IPS-18c (cell line): Measurements from ENCODE around the gene PRG2.
"Not testable (repeated sequence)": the region's sequence is repeated elsewhere in the genome, so short reads cannot be mapped to it uniquely, and the experiment has no call there.

Experiments used
- H3K4me3 ChIP-seq: 2 replicates; pipeline ENCODE4 v1.7.0; 2013; ENCODE audit warnings: low read depth, mild to moderate bottlenecking, low read length, moderate library complexity; ENCODE audit not compliant: insufficient read depth
- H3K9me3 ChIP-seq: one replicate; pipeline ENCODE4 v1.6.1; 2013; ENCODE audit warnings: mild to moderate bottlenecking, low read length, moderate library complexity; ENCODE audit not compliant: control insufficient read depth, insufficient read depth

The PRG2 gene

DNA sequence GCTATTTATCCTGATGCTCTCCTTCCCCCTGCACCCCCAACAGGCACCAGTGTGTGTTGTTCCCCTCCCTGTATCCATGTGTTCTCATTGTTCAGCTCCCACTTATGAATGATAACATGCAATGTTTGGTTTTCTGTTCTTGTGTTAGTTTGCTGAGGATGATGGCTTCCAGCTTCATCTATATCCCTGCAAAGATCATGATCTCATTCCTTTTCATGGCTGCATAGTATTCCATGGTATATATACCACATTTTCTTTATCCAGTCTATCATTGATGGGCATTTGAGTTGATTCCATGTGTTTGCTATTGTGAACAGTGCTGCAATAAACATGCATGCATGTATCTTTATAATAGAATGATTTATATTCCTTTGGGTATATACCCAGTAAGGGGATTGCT is 29.0 kb downstream of the PRG2 start:
- H3K4me3 ChIP-seq, H3K9me3 ChIP-seq: not testable (repeated sequence)

DNA sequence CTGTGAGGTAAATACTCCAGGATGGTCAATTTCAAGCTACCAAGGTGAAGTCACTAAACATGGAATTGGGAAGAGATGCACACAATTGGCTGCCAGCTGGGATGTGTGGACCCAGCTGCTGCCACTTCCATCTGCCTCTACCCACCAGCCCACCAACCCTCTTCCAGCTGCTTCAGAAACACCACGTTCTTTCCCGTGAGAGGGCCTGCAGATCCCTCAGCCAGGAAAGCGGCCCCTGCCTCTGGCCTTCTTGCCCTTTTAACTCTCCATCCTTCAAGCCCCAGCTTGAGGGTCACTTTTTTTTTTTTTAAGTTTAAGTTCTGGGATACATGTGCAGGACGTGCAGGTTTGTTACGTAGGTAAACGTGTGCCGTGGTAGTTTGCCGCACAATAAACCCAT is 29.5 kb downstream of the PRG2 start:
- Histone ChIP-seq H3K4me3 (no peak overlapping the region), H3K9me3 (no peaks in the 10 kb centered on the region)

DNA sequence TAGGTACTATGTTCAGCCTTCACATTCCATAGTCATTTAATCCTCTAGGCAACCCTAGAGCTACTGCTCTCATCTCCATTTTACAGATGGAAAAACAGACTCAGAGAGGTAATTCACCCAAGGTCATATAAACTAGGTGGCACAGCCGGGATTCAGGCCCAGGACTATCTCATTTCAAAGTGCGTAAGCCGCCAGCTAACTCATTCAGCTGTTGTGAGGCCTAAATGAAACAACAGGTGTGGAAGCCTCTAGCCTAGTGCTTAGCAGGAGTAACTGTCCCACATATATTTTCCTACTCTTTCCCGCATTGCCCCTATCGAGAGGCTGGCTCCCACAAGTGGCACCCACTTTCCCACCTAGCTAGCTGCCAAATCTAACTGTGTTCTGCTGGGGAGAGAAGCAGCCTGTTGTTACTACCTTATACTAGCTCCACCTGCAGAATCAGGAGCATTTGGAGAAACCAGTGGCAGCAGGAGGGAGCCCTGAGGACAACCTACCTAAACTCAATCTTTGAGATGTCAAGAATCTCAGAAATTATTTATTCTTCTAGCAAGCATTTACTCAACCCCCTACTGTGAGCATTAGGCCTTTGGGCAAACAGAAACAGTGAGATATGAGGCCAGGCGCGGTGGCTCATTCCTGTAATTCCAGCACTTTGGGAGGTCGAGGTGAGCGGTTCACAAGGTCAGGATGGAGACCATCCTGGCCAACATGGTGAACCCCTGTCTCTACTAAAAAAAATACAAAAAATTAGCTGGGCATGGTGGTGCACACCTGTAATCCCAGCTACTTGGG is 30.4 kb downstream of the PRG2 start:
- Histone ChIP-seq H3K9me3 (no peaks in the 10 kb centered on the region), H3K4me3 (no peak overlapping the region)

DNA sequence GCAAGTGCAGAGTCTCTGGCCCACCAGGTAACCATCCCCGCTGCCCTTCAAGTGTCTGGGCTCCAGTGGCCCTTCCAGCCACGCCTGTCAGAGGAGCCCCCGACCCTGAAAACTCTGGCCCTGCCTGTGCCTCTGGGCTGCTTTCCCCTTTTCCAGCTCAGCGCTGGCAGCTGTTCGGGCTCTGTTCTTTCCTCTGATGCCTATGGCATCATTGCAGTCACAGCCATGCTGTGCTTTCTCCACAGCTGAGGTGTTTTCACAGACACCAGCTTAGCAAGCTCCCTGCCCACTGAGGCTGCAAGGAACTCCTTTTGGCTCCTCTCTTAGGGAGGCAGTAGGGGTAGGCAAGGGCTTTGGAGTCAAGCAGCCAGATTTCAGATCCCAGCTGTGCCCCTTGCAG is 31.1 kb downstream of the PRG2 start:
- no peak overlapping the region for H3K4me3 ChIP-seq
- H3K9me3 ChIP-seq = no peaks in the 10 kb centered on the region

DNA sequence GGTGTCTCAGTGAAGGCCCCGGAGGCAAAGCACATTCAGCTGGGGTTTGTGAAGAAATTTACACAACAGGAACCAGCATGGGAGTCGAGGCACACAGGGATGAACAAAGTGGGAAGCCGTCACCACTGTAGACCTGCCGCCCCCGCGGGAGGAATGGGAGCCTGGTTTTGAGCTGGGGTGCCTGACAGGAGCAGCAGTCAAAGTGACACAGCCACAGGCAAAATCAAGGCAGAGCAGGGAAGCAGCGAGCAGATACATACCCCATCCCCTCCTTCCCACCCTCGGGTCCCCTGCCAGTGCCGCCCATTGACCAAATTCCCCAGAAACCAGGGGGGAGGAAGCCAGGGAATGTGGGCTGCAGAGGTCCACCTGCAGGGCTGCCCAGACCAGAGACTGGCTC is 31.5 kb downstream of the PRG2 start:
- no peaks in the 10 kb centered on the region for H3K9me3 ChIP-seq
- no peak overlapping the region for H3K4me3 ChIP-seq

DNA sequence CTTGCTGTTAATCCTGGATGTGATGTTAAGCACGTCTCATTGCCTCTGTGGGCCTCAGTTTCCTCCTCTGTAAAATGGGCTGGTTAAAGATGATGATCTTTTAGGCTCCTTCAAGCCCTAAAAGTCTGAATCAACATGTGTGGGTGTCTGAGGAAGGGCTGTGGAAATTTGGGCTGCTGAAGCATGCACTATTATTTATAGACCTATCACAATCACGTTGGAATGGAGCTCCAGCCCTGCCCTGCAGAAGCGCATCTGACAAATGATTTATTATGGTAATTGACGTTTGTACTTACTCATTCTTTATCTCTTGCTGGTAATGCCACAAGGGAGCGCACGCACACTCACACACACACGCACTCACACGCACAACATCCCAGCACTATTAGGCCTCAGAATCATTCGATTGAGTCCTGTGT is 31.9 kb downstream of the PRG2 start:
- H3K9me3 ChIP-seq = no peaks in the 10 kb centered on the region
- no peak overlapping the region for H3K4me3 ChIP-seq

DNA sequence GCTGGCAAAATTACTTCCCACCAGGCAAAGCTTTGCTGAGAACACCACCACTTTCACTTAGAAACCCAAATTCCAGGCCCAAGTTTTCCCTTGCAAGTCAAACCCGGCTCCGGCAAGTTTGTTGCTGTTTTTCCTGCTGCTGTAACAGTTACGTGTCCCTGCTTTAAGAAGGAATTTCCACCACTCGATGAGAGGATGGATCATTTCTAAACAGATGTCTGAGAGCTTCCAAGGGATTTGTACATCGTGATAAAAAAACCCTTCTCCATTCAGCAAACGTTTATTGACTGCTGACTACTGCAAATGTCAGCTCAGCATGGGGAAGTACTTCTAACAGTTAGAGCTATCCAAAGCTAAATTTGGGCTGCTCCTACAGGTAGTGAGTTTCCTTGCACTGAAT is 32.6 kb downstream of the PRG2 start:
- no peak overlapping the region for H3K4me3 ChIP-seq
- no peaks in the 10 kb centered on the region for H3K9me3 ChIP-seq

DNA sequence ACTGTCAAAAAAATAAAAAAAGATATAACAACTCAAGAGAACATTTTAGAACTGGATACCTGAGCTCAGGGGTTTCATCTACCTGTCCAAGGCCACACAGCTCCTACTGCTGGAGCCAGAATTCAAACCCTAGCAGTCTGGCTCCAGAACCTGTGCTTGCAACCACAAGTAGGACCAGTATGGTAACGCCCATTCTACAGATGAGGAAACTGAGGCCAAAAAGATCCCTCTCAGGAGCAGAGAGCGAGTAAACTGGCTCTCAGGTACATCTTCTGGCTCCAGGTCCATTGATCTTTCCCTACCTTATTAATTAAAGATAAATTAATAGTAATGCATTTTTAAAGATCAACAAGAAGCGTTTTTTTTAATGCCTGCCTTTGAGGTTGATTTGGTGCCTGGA is 33.1 kb downstream of the PRG2 start:
- no peak overlapping the region for H3K4me3 ChIP-seq
- H3K9me3 ChIP-seq = no peaks in the 10 kb centered on the region

DNA sequence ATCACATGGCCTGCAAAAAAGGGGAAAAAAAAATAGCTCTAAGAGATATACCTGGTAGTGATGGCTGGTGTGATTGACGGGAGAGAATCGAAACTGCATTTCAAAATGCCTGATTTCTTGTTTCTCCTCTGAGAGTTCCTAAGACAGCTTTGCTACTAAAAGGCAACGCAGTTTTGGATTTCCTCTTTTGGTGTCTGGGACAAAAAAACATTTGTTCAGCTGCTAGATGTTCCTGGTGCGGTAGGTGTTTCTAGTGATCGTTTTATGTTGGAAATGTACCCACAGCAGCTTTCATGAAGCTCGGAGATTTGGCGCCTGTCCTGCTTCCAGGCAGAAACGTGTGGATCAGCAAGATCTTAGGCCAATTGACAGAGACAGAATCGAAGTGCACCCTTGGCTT is 34.2 kb downstream of the PRG2 start:
- no peaks in the 10 kb centered on the region for H3K9me3 ChIP-seq
- H3K4me3 ChIP-seq = no peak overlapping the region

DNA sequence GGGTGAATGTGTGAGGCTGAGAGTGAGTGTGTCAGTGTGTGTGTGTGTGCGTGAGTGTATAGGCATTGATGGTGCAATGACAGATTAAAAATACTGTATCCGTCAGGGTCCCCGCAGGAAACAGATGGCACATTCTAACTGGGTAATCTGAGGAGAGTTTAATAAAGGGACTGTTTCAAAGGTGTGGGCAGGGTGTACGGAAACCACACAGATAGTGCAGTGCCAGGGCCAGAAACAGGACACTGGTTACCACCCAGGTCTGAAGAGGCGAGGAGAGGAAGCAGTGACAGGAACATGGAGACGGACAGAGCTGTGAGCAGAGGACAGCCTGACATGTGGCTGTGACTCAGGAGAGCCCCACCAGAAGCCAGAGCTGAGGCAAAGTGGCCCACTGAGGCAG is 35.8 kb downstream of the PRG2 start:
- no peaks in the 10 kb centered on the region for H3K9me3 ChIP-seq
- H3K4me3 ChIP-seq = no peak overlapping the region

DNA sequence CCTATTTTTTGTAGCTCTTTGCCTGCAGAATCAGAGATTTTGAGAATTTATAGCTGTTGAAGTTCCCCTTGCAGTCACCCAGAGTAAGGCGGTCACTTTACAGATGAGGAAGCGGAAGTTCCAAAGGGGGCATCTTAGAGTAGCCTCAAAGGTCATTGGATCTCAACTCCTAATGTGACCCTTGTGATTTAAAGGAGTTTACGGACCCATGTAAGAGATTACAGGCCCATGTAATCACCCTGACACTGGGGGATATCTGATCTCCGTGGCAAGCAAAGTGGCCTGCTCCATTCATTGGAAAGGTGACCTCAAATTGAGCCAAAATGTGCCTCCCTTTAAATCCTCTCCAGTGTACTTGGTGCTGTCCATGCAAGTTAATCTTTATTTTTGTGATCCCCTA is 36.6 kb downstream of the PRG2 start:
- H3K9me3 ChIP-seq = no peaks in the 10 kb centered on the region
- no peak overlapping the region for H3K4me3 ChIP-seq

DNA sequence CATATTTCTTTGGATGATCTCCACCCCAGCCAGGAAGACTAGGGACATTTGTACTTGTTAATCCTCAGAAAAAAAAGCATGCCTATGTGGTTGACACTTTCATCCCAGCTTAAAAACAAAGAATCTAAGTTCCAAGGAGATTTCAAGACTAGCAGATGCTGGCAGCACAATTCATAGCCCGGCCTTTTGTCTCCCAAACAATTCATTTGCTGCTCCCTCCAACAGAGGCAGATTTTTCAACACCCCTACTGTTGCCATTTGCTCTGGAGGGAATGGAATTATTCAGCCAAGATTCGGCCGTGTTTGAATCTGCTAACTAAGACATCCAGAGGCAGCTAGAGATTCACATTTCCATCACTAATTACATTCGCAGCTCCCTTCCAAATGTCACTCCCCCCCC is 37.0 kb downstream of the PRG2 start:
- Histone ChIP-seq H3K4me3 (no peak overlapping the region), H3K9me3 (no peaks in the 10 kb centered on the region)

DNA sequence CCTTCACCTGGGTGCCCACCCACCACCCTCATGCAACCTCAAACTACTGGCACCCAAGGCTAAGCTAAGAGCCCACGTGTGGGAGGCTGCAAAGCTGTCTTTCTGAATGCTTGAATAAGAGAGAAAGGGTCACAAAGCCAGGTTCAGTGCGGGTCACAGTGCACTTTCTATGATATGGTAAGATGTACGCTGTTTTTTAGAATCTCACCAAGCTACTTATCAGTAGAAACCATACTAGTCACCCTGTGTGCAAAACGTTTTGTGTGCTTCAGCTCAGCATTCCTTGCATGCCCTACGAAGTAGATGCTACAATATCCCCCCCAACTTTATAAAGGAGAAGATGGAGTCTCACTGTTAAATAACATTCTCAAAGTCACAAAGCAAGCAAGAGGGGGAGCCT is 37.4 kb downstream of the PRG2 start:
- Histone ChIP-seq H3K4me3 (no peak overlapping the region), H3K9me3 (no peaks in the 10 kb centered on the region)

DNA sequence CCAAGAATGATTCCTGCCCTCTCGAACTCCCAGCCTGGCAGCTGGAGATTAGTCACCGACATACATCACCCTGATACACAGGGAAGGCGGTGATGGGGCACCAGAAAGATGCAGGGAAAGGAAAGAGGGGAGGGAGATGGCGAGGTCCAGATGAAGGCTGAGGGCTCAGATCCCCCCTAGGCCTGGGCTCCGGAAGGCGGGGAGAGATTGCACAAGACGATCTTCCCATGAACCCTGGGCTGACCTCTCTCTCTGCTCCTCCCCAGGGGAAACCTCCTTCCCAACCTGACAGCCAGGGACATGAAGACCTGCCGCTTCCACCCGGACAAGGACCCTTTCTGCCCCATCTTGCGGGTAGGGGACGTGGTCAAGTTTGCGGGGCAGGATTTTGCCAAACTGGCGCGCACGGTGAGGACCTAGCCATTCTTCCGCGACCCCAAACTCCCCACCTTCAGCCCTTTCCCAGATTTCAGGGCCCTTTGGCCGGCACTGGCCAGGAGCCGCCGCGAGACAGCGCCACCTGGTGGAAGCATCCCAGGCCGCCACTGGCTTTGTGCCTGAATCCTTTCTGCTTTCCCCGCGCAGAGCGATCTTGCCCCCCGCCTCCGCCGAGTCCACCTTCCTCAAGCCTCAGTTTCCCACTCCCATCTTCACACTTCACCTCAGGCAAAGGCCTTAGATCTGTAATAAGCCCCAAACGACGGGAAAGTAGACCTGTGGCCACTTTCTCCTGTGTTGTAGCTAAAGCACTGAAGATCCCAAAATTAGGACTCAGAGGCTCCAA is 40.8 kb downstream of the PRG2 start:
- peak overlapping the region; percentile 10; the same call in 1 of the 2 replicates for H3K4me3 ChIP-seq
- H3K9me3 ChIP-seq = no peaks in the 10 kb centered on the region

DNA sequence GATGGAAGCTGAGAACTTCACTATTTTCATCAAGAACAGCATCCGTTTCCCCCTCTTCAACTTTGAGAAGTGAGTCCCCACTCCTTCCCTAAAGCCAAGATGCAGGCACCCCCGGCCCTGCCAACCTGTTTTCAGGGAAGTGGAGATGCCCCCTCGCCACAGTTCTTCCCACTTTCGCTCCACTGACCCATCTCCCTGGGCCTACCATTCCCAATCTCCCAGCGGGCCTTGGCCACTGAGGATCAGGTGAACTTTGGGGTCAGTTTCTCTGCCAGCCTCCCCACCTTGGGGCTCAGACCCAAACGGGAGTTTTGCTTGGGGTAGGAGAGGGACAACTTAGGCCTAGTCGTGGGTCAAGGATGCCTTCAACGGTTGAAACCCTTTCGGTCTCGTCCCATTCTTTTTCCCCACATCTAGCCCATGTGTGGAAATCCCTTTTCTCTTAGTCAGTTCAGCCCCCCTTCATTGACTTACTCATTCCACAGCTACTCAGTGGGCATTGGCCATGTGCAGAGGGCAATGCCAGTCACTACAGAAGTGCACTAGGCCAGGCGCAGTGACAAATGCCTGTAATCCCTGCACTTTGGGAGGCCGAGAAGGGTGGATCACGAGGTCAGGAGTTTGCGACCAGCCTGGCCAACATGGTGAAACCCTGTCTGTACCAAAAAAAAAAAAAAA is 41.7 kb downstream of the PRG2 start:
- H3K4me3 ChIP-seq = no peak overlapping the region
- no peaks in the 10 kb centered on the region for H3K9me3 ChIP-seq

DNA sequence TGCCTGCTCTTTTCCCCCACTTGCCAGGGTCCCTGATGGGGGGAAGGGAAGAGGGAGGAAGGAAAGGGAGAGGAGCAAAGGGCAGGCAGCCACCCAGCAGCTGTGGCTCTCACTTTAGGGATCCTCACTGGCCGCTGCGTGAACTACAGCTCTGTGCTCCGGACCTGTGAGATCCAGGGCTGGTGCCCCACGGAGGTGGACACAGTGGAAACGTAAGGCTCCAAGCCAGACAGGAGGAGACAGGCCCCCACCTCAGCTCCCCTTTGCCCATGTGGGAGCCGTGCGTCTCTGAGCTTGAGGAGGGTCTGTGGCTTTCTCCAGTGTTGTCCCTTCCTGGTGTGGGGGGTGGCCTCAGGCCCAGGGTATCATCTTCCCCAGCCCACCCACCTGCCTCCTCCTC is 42.4 kb downstream of the PRG2 start:
- H3K9me3 ChIP-seq = no peaks in the 10 kb centered on the region
- H3K4me3 ChIP-seq = no peak overlapping the region

DNA sequence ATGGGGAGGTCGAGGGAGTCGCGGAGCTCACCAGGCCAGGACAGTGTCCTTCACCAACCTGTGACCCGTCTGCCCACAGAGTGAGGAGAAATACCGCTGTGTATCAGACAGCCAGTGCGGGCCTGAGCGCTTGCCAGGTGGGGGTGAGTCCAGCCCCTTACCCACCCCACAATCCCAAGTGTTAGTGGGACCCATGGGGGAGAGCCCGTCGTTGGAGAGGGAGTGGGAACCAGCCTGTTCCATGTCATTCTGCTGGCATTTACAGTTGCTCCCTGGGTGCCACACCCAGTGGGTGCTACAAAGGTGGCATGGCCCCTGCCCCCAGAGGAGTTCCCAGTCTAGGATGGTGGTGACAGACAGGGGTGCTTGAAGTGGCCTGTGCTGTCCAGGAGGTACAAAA is 43.1 kb downstream of the PRG2 start:
- no peak overlapping the region for H3K4me3 ChIP-seq
- H3K9me3 ChIP-seq = no peaks in the 10 kb centered on the region

DNA sequence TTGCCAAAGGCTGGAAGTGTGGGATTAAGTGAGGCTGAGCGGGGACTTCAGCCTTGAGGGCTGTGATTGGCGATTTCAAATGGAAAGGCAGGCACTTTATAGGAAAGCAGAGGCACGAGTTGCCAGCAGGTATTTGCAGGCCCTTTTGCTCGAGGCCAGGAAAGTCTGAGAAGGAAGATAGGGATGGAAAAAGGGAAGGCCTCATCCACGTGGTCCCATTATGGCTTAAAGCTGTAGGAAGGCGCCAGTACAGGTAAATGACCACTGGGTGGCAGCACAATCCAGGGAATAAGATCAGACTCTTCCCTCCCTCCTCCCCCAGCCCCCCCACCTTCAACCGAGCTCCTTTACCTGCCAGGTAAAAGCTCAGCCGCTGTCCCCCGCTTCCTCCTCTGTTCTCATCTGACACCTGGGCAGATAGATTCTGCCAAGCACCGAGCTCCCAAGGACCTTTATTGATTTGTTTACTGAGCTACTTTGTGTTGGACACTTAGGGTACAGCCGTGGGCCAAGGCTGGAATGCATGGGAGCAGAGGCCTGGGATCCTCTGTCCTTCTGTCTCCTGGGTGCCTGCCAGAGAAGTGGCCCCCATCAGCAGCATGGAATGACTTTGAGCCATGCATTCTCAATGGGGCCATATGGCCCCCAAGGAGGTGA is 44.8 kb downstream of the PRG2 start:
- no peaks in the 10 kb centered on the region for H3K9me3 ChIP-seq
- H3K4me3 ChIP-seq = no peak overlapping the region
